ENCODE data around the gene ANKHD1. TPM values are rescaled to one million over a fixed set of nuclear protein-coding genes. Genes with fewer than 3 reads are reported as not detected.

Gene ANKHD1
- polyA plus RNA-seq, 1 donor from 2014 or later, result 61.8 TPM

DNA sequence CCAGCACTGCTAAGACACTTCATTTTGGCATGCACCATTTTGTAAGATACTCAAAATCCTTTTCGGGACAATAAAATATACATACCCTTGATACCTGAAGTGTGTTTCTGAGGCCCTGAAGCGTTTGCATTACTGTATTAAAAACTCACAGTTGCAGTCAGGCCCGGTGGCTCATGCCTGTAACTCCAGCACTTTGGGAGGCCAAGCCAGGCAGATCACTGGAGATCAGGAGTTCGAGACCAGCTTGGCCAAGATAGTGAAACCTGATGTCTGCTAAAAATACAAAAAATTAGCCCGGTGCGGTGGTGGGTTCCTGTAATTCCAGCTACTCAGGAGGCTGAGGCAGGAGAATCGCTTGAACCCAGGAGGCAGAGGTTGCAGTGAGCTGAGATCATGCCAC, 143.4 kb downstream of the ANKHD1 start:
- TF ChIP-seq REST (IDR thresholded peaks at IDR 0.05; ENCODE audit: borderline replicate concordance), result no peak
- no peak for TF ChIP-seq EP300 (conservative IDR thresholded peaks at IDR 0.05; ENCODE audit: poor library complexity, severe bottlenecking)
- Histone ChIP-seq H3F3A (ENCODE audit: insufficient read depth, low read length, poor library complexity, severe bottlenecking) (no peaks in the 10 kb centered on the region), H4K20me1 (ENCODE audit: insufficient read depth) (no peaks in the 10 kb centered on the region), H3K9ac (ENCODE audit: low read length) (no peak overlapping the region), H3K9me2 (ENCODE audit: insufficient read depth, low read length) (no peaks in the 10 kb centered on the region), H3K4me3 (ENCODE audit: low read length) (no peak overlapping the region), H3K27ac (ENCODE audit: low read length) (no peak overlapping the region), H3K9me3 (ENCODE audit: low read length) (no peaks in the 10 kb centered on the region), H3K27me3 (ENCODE audit: insufficient read depth, low read depth, low read length) (no peaks in the 10 kb centered on the region), H3K36me3 (ENCODE audit: insufficient read depth, low read length) (peaks cover 3% of the 10 kb centered on the region), H2AFZ (ENCODE audit: low read depth, low read length) (no peak overlapping the region), H3K79me2 (replicated peaks; ENCODE audit: insufficient read depth, low read length) (no peaks in the 10 kb centered on the region), H3K4me2 (ENCODE audit: low read length) (no peak overlapping the region)

- Histone ChIP-seq H4K20me1 (ENCODE audit: insufficient read depth) (no peaks in the 10 kb centered on the region), H3K27me3 (ENCODE audit: insufficient read depth, low read depth, low read length) (no peaks in the 10 kb centered on the region), H3F3A (ENCODE audit: insufficient read depth, low read length, poor library complexity, severe bottlenecking) (no peaks in the 10 kb centered on the region), H3K9me3 (ENCODE audit: low read length) (no peaks in the 10 kb centered on the region), H3K27ac (ENCODE audit: low read length) (no peak overlapping the region), H2AFZ (ENCODE audit: low read depth, low read length) (no peak overlapping the region), H3K9me2 (ENCODE audit: insufficient read depth, low read length) (no peaks in the 10 kb centered on the region), H3K4me3 (ENCODE audit: low read length) (no peak overlapping the region), H3K4me2 (ENCODE audit: low read length) (no peak overlapping the region), H3K79me2 (replicated peaks; ENCODE audit: insufficient read depth, low read length) (no peaks in the 10 kb centered on the region), H3K36me3 (ENCODE audit: insufficient read depth, low read length) (no peaks in the 10 kb centered on the region), H3K9ac (ENCODE audit: low read length) (no peak overlapping the region)
- TF ChIP-seq SMC3 (conservative IDR thresholded peaks at IDR 0.05; ENCODE audit: poor library complexity), result no peak
- no peak for TF ChIP-seq EZH2 (IDR thresholded peaks at IDR 0.05; ENCODE audit: borderline replicate concordance, insufficient read depth, low read length, poor library complexity, severe bottlenecking)
- TF ChIP-seq TAF1 (IDR thresholded peaks at IDR 0.05; ENCODE audit: low read depth), result no peak
- TF ChIP-seq CTCF (IDR thresholded peaks at IDR 0.05; ENCODE audit: poor library complexity, severe bottlenecking), result no peak
- no peak for TF ChIP-seq RAD21 (conservative IDR thresholded peaks at IDR 0.05)
- no peak for TF ChIP-seq MXI1 (conservative IDR thresholded peaks at IDR 0.05; ENCODE audit: poor library complexity, severe bottlenecking)
- TF ChIP-seq POLR2AphosphoS5 (IDR thresholded peaks at IDR 0.05), result no peak
- no peak for TF ChIP-seq REST (IDR thresholded peaks at IDR 0.05; ENCODE audit: borderline replicate concordance)
- no peak for TF ChIP-seq EP300 (conservative IDR thresholded peaks at IDR 0.05; ENCODE audit: poor library complexity, severe bottlenecking)
These were observed 144.0 kb downstream of the ANKHD1 start for GRCh38 chr5:140545606-140546005.
